OCI-LY7 (cell line): ENCODE measurements around the gene LPXN. TPM values are rescaled to one million over a fixed set of nuclear protein-coding genes. Genes with fewer than 3 reads are reported as not detected.
"Not testable (repeated sequence)": the region's sequence is repeated elsewhere in the genome, so short reads cannot be mapped to it uniquely, and the experiment has no call there.

Source experiments
- BruUV-seq: library from RNA; stranded (reverse); fragments of 400-500 nt; replicated peaks from 2 replicates; lab custom pipeline; 2021; lab: Mats Ljungman, UMichigan
- CTCF ChIA-PET: fragments of 300-600 bp; sonication (Branson Sonifier 250); formaldehyde crosslinking; loops from one replicate; lab custom pipeline; 2022; ENCODE audit warnings: antibody characterized with exemption; ENCODE audit not compliant: unreplicated experiment; lab: Charles Lee
- POLR2A ChIA-PET: fragments of 300-600 bp; sonication (Branson Sonifier 250); formaldehyde crosslinking; loops from one replicate; lab custom pipeline; 2022; ENCODE audit warnings: antibody characterized with exemption; lab: Charles Lee
- DNase-seq: peaks from one replicate; pipeline ENCODE4 v3.0.0-alpha.2; 2015; ENCODE audit warnings: low spot score
- H2AFZ ChIP-seq: fragments of 200-600 bp; sonication (generic), shearing (Covaris generic); 2 replicates; pipeline ENCODE4 v1.6.1; 2014; ENCODE audit warnings: mild to moderate bottlenecking, antibody characterized with exemption, low read length, moderate library complexity
- H3K27ac ChIP-seq: fragments of 200-600 bp; sonication (generic); 2 replicates; pipeline ENCODE4 v1.5.1; 2014; ENCODE audit warnings: mixed run types, low read depth, mild to moderate bottlenecking, moderate library complexity, low read length, inconsistent platforms; ENCODE audit not compliant: poor library complexity, severe bottlenecking
- H3K36me3 ChIP-seq: fragments of 200-600 bp; sonication (generic); 2 replicates; pipeline ENCODE4 v1.6.1; 2014; ENCODE audit warnings: mild to moderate bottlenecking, antibody characterized with exemption, low read length, moderate library complexity, mixed read lengths; ENCODE audit not compliant: insufficient read depth
- H3K4me1 ChIP-seq: fragments of 200-600 bp; sonication (generic); 2 replicates; pipeline ENCODE4 v1.5.1; 2014; ENCODE audit warnings: mild to moderate bottlenecking, low read length; ENCODE audit not compliant: insufficient read depth, poor library complexity, severe bottlenecking
- H3K4me2 ChIP-seq: fragments of 200-600 bp; sonication (generic); 2 replicates; pipeline ENCODE4 v1.6.1; 2014; ENCODE audit warnings: mild to moderate bottlenecking, low read length
- H3K4me3 ChIP-seq: fragments of 200-600 bp; sonication (generic); 2 replicates; pipeline ENCODE4 v1.5.1; 2014; ENCODE audit warnings: mild to moderate bottlenecking, low read depth, low read length; ENCODE audit not compliant: poor library complexity, severe bottlenecking
- H3K79me2 ChIP-seq: fragments of 200-600 bp; sonication (generic); 2 replicates; pipeline ENCODE4 v1.6.1; 2016; ENCODE audit warnings: low read depth, mild to moderate bottlenecking, low read length, moderate library complexity, mixed read lengths; ENCODE audit not compliant: insufficient read depth
- H3K9me2 ChIP-seq: fragments of 200-600 bp; sonication (generic); 2 replicates; pipeline ENCODE4 v1.6.1; 2016; ENCODE audit warnings: mild to moderate bottlenecking, low read length, mixed read lengths; ENCODE audit not compliant: insufficient read depth
- H3K9me3 ChIP-seq: fragments of 200-600 bp; sonication (generic); 2 replicates; pipeline ENCODE4 v1.6.1; 2014; ENCODE audit warnings: mild to moderate bottlenecking, mixed run types, low read length, mixed read lengths
- H4K20me1 ChIP-seq: fragments of 200-600 bp; sonication (generic); 2 replicates; pipeline ENCODE4 v1.6.1; 2014; ENCODE audit warnings: mild to moderate bottlenecking, antibody characterized with exemption, low read length, moderate library complexity, mixed read lengths; ENCODE audit not compliant: insufficient read depth
- CTCF ChIP-seq: fragments of 200-600 bp; sonication (generic); conservative IDR thresholded peaks from 2 replicates; pipeline ENCODE4 v1.5.1; 2014; ENCODE audit warnings: mild to moderate bottlenecking, antibody characterized with exemption, low read length, moderate library complexity, mixed read lengths
- EZH2phosphoT487 ChIP-seq: fragments of 200-600 bp; sonication (generic); IDR thresholded peaks from 2 replicates; pipeline ENCODE4 v1.6.1; 2018; ENCODE audit warnings: low read depth, borderline replicate concordance, mild to moderate bottlenecking, mixed run types, antibody characterized with exemption, low read length, moderate library complexity, mixed read lengths
- intact Hi-C: fragments of 100-400 bp; cut with micrococcal nuclease; formaldehyde crosslinking; loops from one replicate; pipeline ENCODE4 v1.10.0; 2022; ENCODE audit not compliant: unreplicated experiment
- total RNA-seq, 2 experiments: library from RNA; depleted of rRNA in 1 of 2; stranded (reverse); fragments of >200 nt in 1 of 2; shearing (Covaris generic) in 1 of 2; gene quantifications; 2 replicates each; pipeline ENCODE4 v1.2.3, GENCODE V29; 2014 to 2022

LPXN gene
- total RNA-seq, 2 experiments from 2014 or later, result 79.3 to 130 TPM

DNA sequence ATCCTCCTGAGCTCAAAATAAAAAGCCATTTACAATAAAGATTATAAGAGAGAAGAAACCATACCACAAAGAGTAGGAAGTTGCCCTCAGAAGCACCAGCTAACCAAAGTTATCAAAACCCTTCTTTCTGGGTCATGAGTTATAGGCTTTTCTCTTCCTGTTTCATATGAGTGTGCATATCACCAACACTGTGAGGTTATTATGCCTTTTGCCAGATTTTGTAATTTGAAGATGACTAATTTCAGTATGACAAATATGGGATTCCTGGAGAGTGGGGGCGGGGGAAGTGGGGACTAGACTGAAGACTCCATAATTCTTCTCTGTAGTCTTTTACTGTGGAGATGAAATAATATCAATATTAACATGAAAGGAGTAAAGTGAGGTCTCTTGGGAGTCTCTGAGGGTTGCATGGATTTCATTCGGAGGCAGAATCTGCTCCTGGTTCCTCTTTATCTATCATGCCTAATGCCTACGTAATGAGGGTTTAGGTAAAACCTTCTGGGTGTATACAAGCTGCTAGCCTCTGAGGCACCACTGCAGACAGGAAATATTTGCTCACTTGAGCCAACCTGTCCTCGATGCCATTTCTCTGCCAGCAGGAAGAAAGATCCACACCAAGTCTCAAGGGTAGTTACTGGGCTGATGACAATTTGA is 2.1 kb downstream of the LPXN start:
- peaks cover 81% of the 10 kb centered on the region for H3K79me2 ChIP-seq
- H3K9me3 ChIP-seq, result no peaks in the 10 kb centered on the region
- peak overlapping the region; percentile 95 for H3K27ac ChIP-seq
- DNase-seq, result peak; percentile 78
- intact Hi-C loops, result no loop called here
- H3K4me2 ChIP-seq, result peak overlapping the region; percentile 96
- H2AFZ ChIP-seq, result no peak overlapping the region
- ChIA-PET POLR2A (interaction anchor here (0.7 to 0.9 kb wide), 2 partner anchors 13 to 34 kb away, joined by 4 to 7 read pairs; no protein-coding TSS in a partner anchor), CTCF (no interaction called here)
- BruUV-seq, result no TSS peak
- peaks cover 43% of the 10 kb centered on the region for H3K4me1 ChIP-seq
- H3K36me3 ChIP-seq, result peaks cover 31% of the 10 kb centered on the region
- no peaks in the 10 kb centered on the region for H3K9me2 ChIP-seq
- peaks cover 7% of the 10 kb centered on the region for H4K20me1 ChIP-seq
- TF ChIP-seq CTCF (no peak), EZH2phosphoT487 (no peak)
- peak overlapping the region; percentile 79 for H3K4me3 ChIP-seq

GRCh38 chr11:58572906-58573305 is 2.8 kb downstream of the LPXN start:
- H4K20me1 ChIP-seq, CTCF ChIA-PET, BruUV-seq, H3K9me3 ChIP-seq, intact Hi-C loops, DNase-seq, H2AFZ ChIP-seq, H3K9me2 ChIP-seq: not testable (repeated sequence)
- Histone ChIP-seq H3K36me3 (peaks cover 36% of the 10 kb centered on the region), H3K4me1 (peaks cover 50% of the 10 kb centered on the region), H3K79me2 (peaks cover 87% of the 10 kb centered on the region), H3K4me3 (peak overlapping the region; percentile 79), H3K27ac (peak overlapping the region; percentile 95), H3K4me2 (peak overlapping the region; percentile 96)
- POLR2A ChIA-PET, result interaction anchor here (0.7 to 0.9 kb wide), 2 partner anchors 12 to 34 kb away, joined by 4 to 7 read pairs; no protein-coding TSS in a partner anchor

- H3K4me2 ChIP-seq, result peak overlapping the region; percentile 34; the same call in 1 of the 2 replicates
- DNase-seq, result peak; percentile 82
- intact Hi-C loops, result no loop called here
- no peaks in the 10 kb centered on the region for H3K9me2 ChIP-seq
- BruUV-seq, result no TSS peak
- H3K79me2 ChIP-seq, result peaks cover 96% of the 10 kb centered on the region
- peak; percentile 93 for TF ChIP-seq CTCF
- no peak for TF ChIP-seq EZH2phosphoT487
- POLR2A ChIA-PET, result interaction anchor here (0.6 to 3.3 kb wide), 8 partner anchors 8 to 352 kb away, joined by 3 to 21 read pairs (median 7); partner anchors contain the start of genes CNTF and LPXN
- CTCF ChIA-PET, result interaction anchor here (0.8 to 1.6 kb wide), 5 partner anchors 8 to 576 kb away, joined by 3 to 6 read pairs (median 4); no protein-coding TSS in a partner anchor
- no peak overlapping the region for H2AFZ ChIP-seq
- H4K20me1 ChIP-seq, result peaks cover 22% of the 10 kb centered on the region
- no peak overlapping the region for H3K4me3 ChIP-seq
- peaks cover 85% of the 10 kb centered on the region for H3K36me3 ChIP-seq
- H3K9me3 ChIP-seq, result no peaks in the 10 kb centered on the region
- peaks cover 45% of the 10 kb centered on the region for H3K4me1 ChIP-seq
- H3K27ac ChIP-seq, result peak overlapping the region; percentile 26
Observed at GRCh38 chr11:58567889-58568512, 7.7 kb downstream of the LPXN start.
